DND-41 (cell line): ENCODE measurements around the gene NAPSA.

Source experiments
- CTCF ChIP-seq: IDR thresholded peaks from 2 replicates; pipeline ENCODE4 v1.5.1; 2012; ENCODE audit warnings: borderline replicate concordance, low read length, moderate library complexity, mild to moderate bottlenecking; ENCODE audit not compliant: poor library complexity, severe bottlenecking; ENCODE audit errors: extremely low read depth
- EZH2 ChIP-seq: IDR thresholded peaks from 3 replicates; pipeline ENCODE4 v1.6.1; 2012; ENCODE audit warnings: borderline replicate concordance, low read depth, mild to moderate bottlenecking, moderate library complexity, low read length, inconsistent platforms; ENCODE audit not compliant: severe bottlenecking

DNA sequence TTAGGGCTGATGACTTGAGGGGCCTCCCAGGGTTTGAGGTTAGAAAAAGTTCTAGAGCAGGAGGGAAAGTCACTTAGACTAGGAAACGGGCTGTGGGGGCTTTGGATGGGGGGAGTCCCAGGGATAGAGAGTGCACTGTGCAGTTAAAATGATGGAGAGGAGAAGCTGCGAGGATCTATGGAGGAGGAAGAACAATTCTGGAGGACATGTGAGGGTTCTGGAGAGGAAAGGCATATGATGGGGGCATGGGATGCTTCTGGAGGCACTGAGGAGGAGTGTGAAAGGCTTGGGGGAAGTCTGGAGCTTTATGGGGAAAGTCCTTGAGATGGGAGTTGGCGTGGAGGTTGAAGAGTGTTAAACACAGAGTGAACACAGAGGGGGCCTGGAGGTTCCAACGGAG, 38.4 kb downstream of the NAPSA start:
- TF ChIP-seq CTCF: no peak
- TF ChIP-seq EZH2: no peak
